GM12892 (cell line): ENCODE measurements around the gene FHIP2A.

ENCODE experiments used
- POLR2A ChIP-seq: IDR thresholded peaks from 2 replicates; pipeline ENCODE4 v1.6.1; 2011; ENCODE audit warnings: low read depth, low read length, control low read depth
- POLR2AphosphoS5 ChIP-seq: IDR thresholded peaks from 2 replicates; pipeline ENCODE4 v1.6.1; 2011; ENCODE audit warnings: low read depth, low read length, control low read depth
- TAF1 ChIP-seq: IDR thresholded peaks from 2 replicates; pipeline ENCODE4 v1.6.1; 2011; ENCODE audit warnings: low read depth, mild to moderate bottlenecking, control low read depth, low read length, borderline replicate concordance

DNA sequence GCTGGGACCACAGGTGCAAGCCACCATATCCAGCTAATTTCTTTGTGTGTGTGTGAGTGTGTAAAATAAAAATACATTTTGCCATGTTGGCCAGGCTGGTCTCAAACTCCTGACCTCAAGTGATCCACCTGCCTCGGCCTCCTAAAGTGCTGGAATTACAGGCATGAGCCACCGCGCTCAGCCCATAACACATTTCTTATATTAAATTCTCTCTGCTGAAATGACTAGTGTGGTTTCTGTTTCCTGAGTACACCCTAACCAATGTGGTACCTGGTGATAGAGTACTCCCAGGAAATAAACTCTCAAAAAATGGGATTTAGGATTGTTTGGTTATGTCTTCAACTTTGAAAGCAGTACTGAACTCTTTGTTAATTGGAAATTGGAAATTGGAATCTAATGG lies 19.4 kb upstream of the FHIP2A start:
- no peak for TF ChIP-seq POLR2A
- TF ChIP-seq POLR2AphosphoS5, result no peak
- no peak for TF ChIP-seq TAF1
